ENCODE data around the gene RFX2. TPM values are rescaled to one million over a fixed set of nuclear protein-coding genes. Genes with fewer than 3 reads are reported as not detected.
A peak's percentile ranks its signal among the peaks of the same experiment; 100 is the strongest.

The RFX2 gene
- total RNA-seq, 4 donors from 2014 or later = 8.1 to 93.0 (median 20.4) TPM

DNA sequence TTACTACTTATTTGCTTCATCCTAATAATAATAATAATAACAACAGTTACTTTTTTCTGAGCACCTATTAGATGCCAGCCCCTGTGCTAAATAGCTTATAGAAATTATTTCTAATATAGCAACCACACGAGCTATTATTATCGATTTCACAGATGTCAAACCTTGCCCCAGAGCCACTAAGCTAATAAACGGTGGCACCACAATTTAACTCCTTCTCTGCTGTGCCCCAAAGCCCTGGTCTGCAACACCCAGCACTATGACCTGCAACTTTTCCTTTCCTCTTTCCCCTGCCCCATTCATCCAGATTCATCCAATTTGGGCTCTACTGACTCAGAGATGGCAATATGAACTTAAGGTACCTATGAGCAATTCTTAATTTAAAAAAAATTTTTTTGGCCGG is 6.4 kb downstream of the RFX2 start:
- no peak for DNase-seq (ENCODE audit: low spot score)

DNA sequence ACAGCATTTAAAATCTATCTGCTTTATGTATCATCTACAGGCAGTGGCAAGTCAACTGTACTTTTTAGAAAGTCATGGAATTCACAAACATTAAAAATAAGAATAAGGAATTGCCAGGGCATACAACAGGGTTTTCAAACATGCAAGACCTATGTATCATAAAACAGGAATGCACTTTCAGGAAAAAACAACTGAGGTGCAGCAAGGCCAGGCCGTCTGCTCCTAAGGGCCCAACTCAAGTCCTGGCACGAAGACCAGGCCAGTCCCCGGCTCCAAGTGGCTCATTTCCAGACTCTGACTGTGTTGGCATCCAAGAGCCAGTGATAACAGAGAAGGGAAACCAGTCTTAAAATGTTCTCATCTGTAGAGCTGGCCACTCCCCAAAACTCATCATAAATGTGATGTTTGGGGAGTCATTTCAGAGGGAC is 7.1 kb downstream of the RFX2 start:
- ATAC-seq (ENCODE audit: low FRiP score) (peak; percentile 84), DNase-seq (ENCODE audit: low spot score) (peak; percentile 67)
- TF ChIP-seq, protein P1, sequence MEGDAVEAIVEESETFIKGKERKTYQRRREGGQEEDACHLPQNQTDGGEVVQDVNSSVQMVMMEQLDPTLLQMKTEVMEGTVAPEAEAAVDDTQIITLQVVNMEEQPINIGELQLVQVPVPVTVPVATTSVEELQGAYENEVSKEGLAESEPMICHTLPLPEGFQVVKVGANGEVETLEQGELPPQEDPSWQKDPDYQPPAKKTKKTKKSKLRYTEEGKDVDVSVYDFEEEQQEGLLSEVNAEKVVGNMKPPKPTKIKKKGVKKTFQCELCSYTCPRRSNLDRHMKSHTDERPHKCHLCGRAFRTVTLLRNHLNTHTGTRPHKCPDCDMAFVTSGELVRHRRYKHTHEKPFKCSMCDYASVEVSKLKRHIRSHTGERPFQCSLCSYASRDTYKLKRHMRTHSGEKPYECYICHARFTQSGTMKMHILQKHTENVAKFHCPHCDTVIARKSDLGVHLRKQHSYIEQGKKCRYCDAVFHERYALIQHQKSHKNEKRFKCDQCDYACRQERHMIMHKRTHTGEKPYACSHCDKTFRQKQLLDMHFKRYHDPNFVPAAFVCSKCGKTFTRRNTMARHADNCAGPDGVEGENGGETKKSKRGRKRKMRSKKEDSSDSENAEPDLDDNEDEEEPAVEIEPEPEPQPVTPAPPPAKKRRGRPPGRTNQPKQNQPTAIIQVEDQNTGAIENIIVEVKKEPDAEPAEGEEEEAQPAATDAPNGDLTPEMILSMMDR (IDR thresholded peaks at IDR 0.05) = no peak

More for the DNA sequence above, 6.4 kb downstream of the RFX2 start:
- TF ChIP-seq, protein P1 (IDR thresholded peaks at IDR 0.05) = no peak
- no peak for ATAC-seq (ENCODE audit: low FRiP score)

DNA sequence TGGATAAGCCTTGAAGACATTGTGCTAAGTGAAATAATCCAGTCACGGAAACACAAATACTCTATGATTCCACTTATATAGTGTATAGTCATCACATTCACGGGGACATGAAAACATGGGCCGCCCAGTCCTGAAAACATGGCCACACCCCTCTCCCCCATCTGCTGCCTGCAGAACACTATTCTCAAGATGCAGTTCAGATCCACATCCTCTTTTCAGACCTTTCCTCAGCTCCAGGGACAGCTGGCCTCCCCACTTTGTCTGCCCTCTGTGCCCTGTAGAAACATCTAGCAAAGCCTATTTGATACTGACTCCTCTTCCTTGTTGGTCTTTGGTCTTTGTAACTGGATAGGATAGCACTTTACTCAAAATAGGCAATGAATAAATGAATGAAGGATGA is 8.3 kb downstream of the RFX2 start:
- TF ChIP-seq, protein P1 (IDR thresholded peaks at IDR 0.05) = no peak
- DNase-seq (ENCODE audit: low spot score) = no peak
- ATAC-seq (ENCODE audit: low FRiP score) = no peak

DNA sequence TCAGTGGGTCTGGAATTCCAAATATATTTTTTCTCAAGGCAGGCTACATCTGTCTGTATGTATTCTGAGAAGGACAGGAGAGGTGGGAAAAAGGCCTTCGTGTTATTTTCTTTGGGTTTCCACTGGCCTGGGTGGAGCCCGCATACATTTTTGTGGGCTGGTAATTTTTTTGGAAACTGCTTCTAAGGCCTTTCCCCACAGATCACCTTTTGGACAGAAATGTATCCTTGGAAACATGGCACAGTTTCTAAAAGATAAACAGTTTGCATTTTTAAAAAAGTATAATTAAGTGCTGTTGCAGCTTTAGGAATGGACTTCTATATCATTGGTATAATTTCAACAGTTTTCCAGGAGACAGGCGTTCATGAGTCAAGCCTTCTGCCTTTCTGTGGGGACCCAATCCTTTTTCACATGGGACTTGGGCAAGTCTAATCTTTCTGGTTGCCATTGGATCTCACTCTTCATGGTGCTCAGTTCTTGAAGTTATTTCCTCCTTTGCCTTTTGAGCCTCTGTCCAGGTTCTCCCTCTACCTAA is 8.9 kb downstream of the RFX2 start:
- ATAC-seq (ENCODE audit: low FRiP score) (no peak), DNase-seq (ENCODE audit: low spot score) (no peak)
- TF ChIP-seq, protein P1 (IDR thresholded peaks at IDR 0.05) = no peak

DNA sequence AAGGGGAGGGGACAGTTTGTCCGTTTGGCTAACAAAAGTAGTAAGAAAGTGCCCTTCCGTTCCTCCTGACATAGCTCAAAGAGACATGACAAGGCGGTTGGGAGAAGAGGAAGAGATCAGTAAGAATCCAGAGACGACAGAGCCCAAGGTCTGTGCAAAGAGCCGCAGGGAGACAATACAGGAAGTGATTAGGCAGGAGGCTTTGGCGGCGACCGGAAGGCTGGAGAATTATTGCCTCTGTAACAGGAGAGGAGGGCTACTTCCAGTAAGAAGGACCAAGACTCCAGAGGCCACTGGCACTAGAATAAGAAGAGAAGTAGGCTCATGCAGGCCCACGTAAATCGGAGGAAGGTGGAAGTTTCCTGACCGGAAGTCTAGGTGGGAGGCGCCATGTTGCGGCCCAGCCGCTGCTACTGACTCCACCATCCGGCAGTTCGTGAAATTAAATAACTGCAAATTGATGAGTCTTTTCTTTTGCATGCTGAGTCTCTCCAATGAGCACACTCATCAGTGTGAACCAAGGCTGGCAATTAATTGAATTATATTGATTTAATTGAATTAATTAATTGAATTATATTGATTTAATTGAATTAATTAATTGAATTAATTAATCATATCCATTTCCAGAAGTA is 9.9 kb downstream of the RFX2 start:
- ATAC-seq (ENCODE audit: low FRiP score) (no peak), DNase-seq (ENCODE audit: low spot score) (no peak)
- TF ChIP-seq, protein P1 (IDR thresholded peaks at IDR 0.05) = no peak

DNA sequence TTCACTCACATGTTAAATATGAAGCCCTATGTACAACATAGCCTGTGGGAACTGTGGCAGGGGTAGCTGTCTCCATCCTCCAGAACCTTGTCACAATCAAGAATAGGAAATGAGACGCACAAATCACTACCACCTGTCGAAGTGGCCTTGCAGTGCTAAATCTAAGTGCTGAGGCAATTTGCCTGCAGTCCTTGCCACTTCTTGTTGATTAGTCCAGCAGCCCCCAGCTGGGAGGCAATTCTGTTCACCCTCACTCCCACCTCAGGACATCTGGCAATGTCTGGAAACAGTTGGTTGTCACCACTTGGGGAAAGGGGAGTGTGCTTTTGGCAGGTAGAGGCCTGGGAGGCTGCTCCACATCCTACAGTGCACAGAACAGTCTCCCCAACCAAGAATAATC is 10.7 kb downstream of the RFX2 start:
- TF ChIP-seq, protein P1 (IDR thresholded peaks at IDR 0.05) = no peak
- DNase-seq (ENCODE audit: low spot score) = no peak
- no peak for ATAC-seq (ENCODE audit: low FRiP score)

DNA sequence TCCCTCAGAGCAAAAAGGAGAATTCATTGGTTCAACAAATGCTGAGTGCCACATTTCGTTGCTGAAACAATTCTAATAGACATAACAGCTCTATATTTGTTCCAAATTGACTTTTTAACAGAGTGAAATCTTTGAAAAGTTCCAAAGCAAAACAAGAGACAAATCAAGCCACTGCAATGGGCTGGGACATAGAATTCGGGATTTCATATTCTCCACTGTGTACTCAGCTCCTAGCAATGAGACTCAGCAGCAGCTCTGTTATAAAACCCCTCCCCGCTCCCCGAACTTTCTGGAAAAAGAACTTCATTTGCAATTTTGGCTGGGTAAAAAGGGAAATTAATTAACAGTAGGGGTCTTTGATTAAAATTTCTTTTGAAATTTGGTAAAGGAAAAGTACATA is 11.3 kb downstream of the RFX2 start:
- DNase-seq (ENCODE audit: low spot score) = no peak
- TF ChIP-seq, protein P1 (IDR thresholded peaks at IDR 0.05) = no peak
- ATAC-seq (ENCODE audit: low FRiP score) = no peak

All from omental fat pad (tissue), 4 donors.